IPS-NIHi7 (cell line): ENCODE data around the gene KRTAP10-6.
"Not testable (repeated sequence)": the region's sequence is repeated elsewhere in the genome, so short reads cannot be mapped to it uniquely, and the experiment has no call there.

Source experiments
- DNase-seq: peaks from one replicate; pipeline ENCODE4 v3.0.0; 2012; ENCODE audit warnings: mixed read lengths; ENCODE audit errors: extremely low spot score

The KRTAP10-6 gene

GRCh38 chr21:44599264-44600029, 7.1 kb upstream of the KRTAP10-6 start:
- DNase-seq, result no peak

DNA sequence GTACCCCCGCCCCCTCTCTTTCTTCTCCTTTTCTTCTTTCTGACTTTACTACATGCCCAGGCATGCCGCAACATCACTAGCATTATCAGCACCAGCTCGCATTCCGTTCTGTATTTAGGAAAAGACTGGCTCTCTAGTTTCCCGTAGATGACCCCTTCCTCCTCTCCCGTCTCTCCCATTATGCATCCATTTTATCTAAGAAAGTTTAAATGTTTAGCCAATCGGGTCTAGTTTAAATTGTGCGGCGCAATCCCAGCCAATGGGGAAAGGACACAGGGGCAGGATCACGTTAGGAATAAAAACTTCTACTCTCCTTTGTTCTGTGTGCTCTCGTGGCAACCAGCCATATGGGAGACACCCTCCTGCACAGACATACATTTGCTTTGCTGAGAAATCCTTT, 5.8 kb upstream of the KRTAP10-6 start:
- DNase-seq, result no peak

DNA sequence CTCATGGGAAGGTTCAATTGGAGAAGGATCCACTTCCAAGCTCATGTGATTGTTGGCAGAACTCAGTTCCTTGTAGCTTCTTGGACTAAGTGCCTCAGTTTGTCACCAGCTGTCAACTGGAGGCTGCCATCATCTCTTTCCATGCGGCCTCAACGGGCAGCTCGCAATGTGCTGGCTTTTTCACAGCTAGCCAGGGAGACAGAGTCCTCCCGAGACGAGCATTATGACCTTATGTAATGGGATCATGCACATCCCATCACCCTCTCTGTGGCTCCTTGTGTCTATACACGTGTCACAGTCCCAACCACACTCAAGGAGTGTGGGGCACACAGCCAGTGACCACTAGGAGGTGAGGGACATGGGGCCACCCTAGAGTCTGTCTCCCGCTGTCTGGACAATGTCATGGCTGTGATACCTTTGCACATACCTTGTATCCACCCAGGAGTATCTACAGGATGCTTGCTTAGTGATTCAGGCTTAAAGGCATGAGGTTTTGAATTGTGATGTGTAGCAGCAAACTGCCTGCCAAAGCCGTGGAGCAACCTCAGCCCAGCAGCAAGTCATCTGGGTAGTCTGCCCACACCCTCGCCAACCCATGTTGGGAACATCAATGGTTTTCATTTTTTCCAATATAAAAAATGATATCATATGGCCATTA, 3.9 kb upstream of the KRTAP10-6 start:
- DNase-seq, result no peak

GRCh38 chr21:44595524-44595923, 3.2 kb upstream of the KRTAP10-6 start:
- DNase-seq, result no peak

- no peak for DNase-seq
Observed at GRCh38 chr21:44594406-44594916, 2.2 kb upstream of the KRTAP10-6 start.

DNA sequence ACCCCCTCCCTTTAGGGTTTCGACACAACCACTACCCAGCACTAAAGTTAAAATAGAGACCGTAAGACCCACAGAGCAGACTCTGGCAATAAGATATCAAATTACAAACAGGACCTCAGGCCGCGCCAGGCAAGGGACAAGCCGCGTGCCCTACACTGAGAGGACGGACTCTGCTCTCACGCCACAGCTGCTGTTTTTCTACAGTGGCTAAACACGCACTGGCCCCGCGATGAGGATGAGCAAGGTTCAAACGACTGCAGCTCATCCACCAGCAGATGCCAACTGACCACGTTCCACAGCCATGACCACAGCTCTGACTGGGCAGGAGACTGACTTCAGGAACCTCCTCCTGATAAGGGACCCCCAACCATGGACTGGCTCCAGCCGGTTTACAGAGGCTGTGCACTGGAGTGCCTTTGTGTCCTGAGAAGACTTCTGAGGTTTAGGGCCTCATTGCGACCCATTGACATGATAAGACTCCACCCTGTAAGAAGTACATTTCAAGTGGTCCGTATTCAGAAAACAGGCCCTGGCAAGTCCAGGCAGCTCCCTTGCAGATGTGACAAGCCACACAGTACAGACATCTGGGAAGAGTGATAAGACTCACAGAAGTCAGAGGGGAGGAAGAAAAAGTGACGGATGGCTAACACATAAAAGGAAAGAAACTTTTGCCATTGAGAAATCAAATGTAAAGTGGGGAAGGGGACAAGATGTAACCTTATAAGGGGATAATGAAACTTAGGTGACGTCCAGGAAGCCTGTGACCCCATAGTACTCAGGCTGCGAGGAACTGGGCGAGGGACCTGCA, 1.5 kb upstream of the KRTAP10-6 start:
- DNase-seq, result no peak

DNA sequence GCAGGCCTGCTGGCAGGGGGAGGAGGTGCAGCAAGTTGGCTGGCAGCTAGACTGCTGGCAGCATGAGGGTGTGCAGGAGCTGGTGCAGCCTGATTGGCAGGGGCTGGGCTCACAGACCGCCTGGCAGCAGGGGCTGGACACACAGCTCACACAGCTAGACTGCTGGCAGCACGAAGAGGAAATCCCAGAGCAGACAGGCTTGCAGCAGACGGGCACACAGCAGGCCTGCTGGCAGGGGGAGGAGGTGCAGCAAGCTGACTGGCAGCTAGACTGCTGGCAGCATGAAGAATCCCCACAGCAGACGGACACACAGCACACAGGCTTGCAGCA, 539 bp downstream of the KRTAP10-6 start:
- DNase-seq, result not testable (repeated sequence)

- DNase-seq, result not testable (repeated sequence)
Observed at GRCh38 chr21:44590897-44591800, 1.2 kb downstream of the KRTAP10-6 start.

DNA sequence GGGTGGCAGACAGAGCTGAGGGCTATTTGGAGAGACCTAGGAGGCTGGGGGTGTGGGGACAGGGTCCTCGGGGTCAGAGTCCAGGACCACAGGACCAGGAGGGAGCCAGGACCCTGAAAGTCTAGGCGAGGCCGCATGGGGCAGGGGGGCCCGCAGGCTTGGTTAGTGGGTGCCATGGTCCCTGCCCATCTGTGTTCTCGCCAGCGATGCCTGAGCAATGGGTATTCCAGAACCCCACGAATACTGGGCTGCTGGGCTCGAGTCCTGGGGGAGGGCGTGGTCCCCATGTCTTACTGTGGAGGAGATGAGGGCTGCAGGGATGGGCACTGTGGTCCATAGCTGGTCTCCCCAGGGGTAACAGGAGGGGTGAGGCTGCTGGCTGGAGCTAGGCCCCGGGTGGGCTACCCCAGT, 2.0 kb downstream of the KRTAP10-6 start:
- no peak for DNase-seq

GRCh38 chr21:44589586-44590305, 2.6 kb downstream of the KRTAP10-6 start:
- DNase-seq, result no peak

GRCh38 chr21:44589094-44589493, 3.2 kb downstream of the KRTAP10-6 start:
- no peak for DNase-seq

DNA sequence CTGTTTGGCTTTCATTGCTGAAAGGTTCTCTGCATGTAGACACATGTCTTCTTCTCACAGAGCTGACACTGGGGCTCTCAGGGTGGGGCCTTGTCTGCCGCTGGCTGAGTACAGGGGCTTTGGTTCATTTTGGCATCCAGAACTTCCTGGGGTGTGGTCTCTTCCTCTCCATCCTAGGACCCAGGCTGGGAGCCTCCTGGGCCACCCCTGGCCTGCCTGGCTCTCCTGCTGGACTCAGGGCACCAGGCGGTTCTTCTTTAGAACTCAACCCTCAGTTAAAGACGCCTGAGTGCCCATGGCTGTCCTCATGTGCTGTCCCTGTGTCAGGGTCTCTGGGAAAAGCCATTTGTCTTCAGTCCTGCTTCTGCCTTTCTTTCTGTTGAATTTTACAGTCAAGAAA, 6.4 kb downstream of the KRTAP10-6 start:
- DNase-seq, result no peak

DNA sequence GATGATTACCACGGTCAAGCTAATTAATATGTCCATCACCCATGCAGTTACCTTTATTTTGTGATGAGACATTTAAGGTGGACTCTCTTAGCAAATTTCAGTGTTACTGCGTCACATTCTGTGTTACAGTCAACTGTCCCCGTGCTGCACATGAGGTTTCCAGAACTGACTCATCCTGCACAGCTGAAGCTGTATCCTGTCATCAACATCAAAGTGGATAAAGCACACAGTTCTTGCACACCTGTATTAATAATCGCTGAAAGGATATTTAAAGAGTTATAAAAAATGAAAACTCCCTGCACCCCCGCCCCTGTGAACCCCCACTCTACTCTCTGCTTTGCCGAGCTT, 8.5 kb downstream of the KRTAP10-6 start:
- DNase-seq, result no peak

DNA sequence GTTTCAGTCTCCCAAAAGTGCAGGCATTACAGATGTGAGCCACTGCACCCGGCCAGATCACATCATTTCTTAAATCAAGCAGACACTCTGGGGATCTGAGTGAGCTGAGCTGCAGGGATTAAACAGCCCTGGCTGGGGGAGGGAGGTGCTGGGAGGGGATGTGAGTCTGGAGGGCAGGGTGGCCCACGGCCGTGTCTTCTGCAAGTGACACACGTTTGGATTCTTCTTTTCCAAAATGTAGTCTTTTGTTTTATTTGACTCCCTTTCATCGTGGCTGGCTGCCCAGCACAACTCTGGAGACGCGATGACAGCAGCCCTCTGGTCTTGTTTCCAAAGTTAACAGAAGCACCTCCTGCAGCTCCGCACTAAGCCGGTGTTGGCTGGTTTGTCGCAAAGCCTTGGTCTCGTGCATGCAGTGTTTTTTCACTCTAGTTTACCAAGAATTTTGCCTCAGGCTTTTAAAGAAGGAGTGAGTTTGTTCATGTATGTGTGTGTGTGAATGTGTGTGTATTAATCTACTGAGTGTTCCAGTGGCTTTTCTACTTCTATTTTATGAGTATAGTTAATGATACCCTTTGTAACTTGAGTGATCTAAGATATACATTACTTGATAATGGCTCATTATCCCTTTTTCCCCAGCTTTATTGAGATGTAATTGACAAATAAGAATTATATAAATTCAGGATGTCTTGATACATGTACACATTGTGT, 9.1 kb downstream of the KRTAP10-6 start:
- DNase-seq, result no peak

DNA sequence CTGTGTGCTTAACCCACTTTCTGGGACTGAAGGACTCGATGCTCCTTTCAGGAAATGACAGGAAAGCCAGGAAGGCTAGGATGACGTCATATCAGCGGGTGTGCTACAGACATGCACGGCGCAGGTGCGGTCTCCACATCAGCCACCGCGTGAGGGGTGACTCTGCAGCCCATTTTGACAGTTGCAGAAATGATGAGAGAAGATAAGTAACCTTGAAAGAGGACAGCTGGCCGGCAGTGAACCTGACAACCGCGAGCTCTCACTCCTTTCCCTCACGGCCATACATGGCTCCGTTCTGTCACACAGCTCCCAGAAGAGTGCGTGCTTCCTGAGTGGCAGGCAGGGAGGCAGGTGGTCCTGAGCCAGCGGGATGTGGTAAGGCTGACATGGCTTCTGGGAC, 10.2 kb downstream of the KRTAP10-6 start:
- DNase-seq, result no peak

DNA sequence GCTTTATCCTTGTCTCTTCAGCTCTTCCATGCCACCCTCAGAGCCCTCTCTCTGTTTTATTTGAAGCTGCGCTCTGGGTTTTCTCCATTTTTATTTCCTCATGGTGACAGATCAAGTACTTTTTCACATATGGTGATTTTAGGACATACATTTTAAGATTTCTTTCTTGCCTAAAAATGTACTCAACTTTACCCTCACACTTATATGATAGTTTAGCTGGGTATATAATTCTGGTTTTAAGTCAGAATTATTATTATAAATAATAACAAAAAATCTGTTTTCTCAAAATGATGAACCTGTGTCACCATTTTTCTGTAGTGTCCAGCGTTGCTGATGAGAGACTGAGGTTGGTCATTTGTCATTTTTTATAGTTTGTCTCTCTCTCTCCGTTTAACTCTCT, 11.1 kb downstream of the KRTAP10-6 start:
- DNase-seq, result no peak

DNA sequence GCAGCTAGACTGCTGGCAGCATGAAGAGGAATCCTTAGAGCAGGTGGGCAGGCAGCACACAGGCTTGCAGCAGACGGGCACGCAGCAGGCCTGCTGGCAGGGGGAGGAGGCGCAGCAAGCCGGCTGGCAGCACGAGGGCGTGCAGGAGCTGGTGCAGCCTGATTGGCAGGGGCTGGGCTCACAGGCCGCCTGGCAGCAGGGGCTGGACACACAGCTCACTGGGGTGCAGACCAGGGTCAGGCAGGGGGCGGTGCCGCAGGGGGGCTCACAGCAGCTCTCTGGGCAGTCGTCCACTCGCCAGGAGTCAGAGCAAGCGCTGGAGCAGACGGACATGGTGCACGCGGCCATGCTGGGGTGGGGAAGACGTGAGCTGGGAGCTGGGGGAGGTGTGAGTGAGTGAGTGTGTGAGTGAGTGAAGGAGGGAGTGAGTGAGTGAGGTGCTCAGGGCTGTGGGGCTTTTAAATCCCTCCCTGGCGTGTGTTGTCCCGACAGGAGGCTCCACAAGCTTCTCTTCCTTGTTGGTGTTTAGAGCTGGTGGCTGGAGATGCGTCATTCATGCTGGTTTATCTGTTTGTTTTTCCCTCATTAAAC, 12.0 kb downstream of the KRTAP10-6 start, which contains the start of gene KRTAP10-5:
KRTAP10-5 (minus strand) TSS at position 374 of the 591 bp plus-strand sequence; CDS start at position 348, 26 bp downstream.
- DNase-seq, result not testable (repeated sequence)

- DNase-seq, result no peak
Observed at GRCh38 chr21:44579833-44580144, 12.5 kb downstream of the KRTAP10-6 start.

DNA sequence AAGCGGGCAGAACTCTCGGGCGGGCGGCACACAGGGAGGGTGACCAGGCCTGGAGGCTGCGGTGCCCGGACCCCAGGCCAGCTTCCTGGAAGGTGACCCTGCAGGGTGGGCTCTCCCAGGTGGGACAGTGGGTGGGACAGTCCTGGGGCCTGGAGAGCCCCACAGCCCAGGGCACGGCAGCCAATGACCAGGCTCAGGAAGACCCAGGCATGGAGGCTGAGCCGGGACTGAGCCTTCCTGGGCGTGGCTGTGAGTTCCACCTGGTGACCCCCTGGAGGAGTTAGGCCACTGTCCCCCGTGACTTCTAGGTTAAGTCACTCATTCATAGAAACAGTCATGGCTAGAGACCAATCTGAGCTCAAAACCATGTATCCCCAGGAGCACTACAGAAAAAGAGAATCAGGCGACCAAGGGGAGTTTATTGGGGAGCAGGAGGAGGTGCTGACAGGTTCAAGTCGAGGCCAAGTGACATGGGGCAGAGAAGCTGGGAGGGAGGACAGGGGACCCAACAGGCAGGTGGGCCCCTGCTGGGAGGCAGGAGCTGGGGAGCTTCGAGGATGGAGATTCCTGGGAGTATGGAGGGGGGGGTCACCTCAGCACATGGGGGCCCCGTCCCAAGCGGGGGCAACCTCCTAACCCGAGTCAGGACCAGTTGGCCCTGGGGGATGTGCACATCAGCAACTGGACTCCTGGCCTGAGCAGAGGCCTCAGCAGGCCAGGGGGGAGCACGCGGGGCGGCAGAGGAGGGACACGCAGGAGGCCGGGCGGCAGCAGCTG, 13.1 kb downstream of the KRTAP10-6 start:
- no peak for DNase-seq
